ENCODE results near the gene HACD3.

DNA sequence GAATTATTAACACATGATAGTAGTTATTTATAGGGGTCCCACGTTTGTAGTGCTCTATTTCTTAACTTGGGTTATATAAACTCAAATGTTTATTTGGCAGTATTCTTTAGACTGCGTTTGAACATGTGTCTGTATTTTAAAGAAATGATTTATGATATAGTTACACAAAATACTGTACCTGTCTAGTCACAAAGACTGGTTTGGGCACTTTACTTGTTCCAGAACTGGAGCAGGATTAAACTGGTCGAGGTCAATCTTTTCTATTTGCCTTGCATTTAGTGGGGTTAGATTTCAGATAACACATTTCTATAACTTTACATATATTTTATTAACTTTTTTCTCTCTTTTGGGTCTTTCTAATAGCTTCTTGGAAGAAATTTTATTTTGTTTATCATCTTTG is 39.5 kb downstream of the HACD3 start:
- TF ChIP-seq POLR2A (IDR thresholded peaks at IDR 0.05; ENCODE audit: low read length) (no peak), GATA1 (IDR thresholded peaks at IDR 0.05; ENCODE audit: low read depth, low read length) (no peak)

Data from erythroblast (primary cell).